CD8-positive, alpha-beta memory T cell (primary cell): ENCODE results near the gene PLA2G4A. TPM values are rescaled to one million over a fixed set of nuclear protein-coding genes. Genes with fewer than 3 reads are reported as not detected.

Source experiments
- CTCF ChIA-PET: fragments of 350-600 bp; sonication (Branson Sonifier 250); formaldehyde crosslinking; loops from one replicate; lab custom pipeline; 2021; ENCODE audit warnings: antibody characterized with exemption; lab: Charles Lee
- POLR2A ChIA-PET: fragments of 350-600 bp; sonication (Branson Sonifier 250); formaldehyde crosslinking; loops from one replicate; lab custom pipeline; 2021; ENCODE audit warnings: antibody characterized with exemption; lab: Charles Lee
- DNase-seq, 5 donors: peaks; one replicate each; pipeline versions ENCODE4 v3.0.0 to v3.0.0-alpha.2; 2020 to 2022; ENCODE audit warnings: mixed read lengths in 1 of 5
- H3K27ac ChIP-seq: one replicate; pipeline ENCODE4 v1.7.0; 2013; ENCODE audit warnings: low read depth, mild to moderate bottlenecking, low read length, moderate library complexity
- H3K27me3 ChIP-seq: 2 replicates; pipeline ENCODE4 v1.7.0; 2013; ENCODE audit warnings: low read length, mild to moderate bottlenecking; ENCODE audit not compliant: insufficient read depth, poor library complexity, severe bottlenecking
- H3K36me3 ChIP-seq: 2 replicates; pipeline ENCODE4 v1.7.0; 2013; ENCODE audit warnings: mild to moderate bottlenecking, low read length, moderate library complexity; ENCODE audit not compliant: insufficient read depth
- H3K4me1 ChIP-seq: 2 replicates; pipeline ENCODE4 v1.7.0; 2013; ENCODE audit warnings: mild to moderate bottlenecking, low read length, moderate library complexity; ENCODE audit not compliant: insufficient read depth
- H3K4me3 ChIP-seq: 2 replicates; pipeline ENCODE4 v1.7.0; 2013; ENCODE audit warnings: mild to moderate bottlenecking, low read length
- H3K9me3 ChIP-seq: 2 replicates; pipeline ENCODE4 v1.7.0; 2013; ENCODE audit warnings: mild to moderate bottlenecking, low read length
- H3K27ac Mint-ChIP-seq, 8 donors: one replicate each; pipeline ENCODE4 v1.8.0; 2020 to 2021; ENCODE audit warnings: mixed read lengths in 8 of 8, mild to moderate bottlenecking in 6 of 8, inconsistent platforms in 3 of 8, moderate library complexity in 3 of 8
- H3K27me3 Mint-ChIP-seq, 2 donors: one replicate each; pipeline ENCODE4 v1.8.0; 2020 to 2021; ENCODE audit warnings: mixed read lengths in 2 of 2, mild to moderate bottlenecking in 1 of 2, moderate library complexity in 1 of 2
- H3K36me3 Mint-ChIP-seq, 3 donors: one replicate each; pipeline ENCODE4 v1.8.0; 2020 to 2021; ENCODE audit warnings: mixed read lengths in 3 of 3, inconsistent platforms in 1 of 3, mild to moderate bottlenecking in 1 of 3
- H3K4me1 Mint-ChIP-seq, 3 donors: one replicate each; pipeline ENCODE4 v1.8.0; 2020 to 2021; ENCODE audit warnings: mixed read lengths in 3 of 3, inconsistent platforms in 1 of 3, mild to moderate bottlenecking in 1 of 3
- H3K4me3 Mint-ChIP-seq, 7 donors: one replicate each; pipeline ENCODE4 v1.8.0; 2020 to 2021; ENCODE audit warnings: mixed read lengths in 7 of 7, mild to moderate bottlenecking in 6 of 7, moderate library complexity in 4 of 7, inconsistent platforms in 2 of 7
- H3K9me3 Mint-ChIP-seq, 5 donors: one replicate each; pipeline ENCODE4 v1.8.0; 2020 to 2022; ENCODE audit warnings: mixed read lengths in 5 of 5, mild to moderate bottlenecking in 3 of 5, moderate library complexity in 2 of 5, inconsistent platforms in 1 of 5
- polyA plus RNA-seq: library from polyadenylated mRNA; unstranded; fragments of 300-500 nt; fragmentation: Illumina TruSeq; gene quantifications from one replicate; pipeline ENCODE4 v1.2.3, GENCODE V29; 2021
- total RNA-seq, 2 experiments: library from RNA; stranded (reverse); gene quantifications; one replicate each; pipeline ENCODE4 v1.2.3, GENCODE V29; 2021

Gene PLA2G4A
- total and polyA plus RNA-seq, 3 experiments from 2014 or later = 1.1 to 1.5 TPM; not detected in 1

DNA sequence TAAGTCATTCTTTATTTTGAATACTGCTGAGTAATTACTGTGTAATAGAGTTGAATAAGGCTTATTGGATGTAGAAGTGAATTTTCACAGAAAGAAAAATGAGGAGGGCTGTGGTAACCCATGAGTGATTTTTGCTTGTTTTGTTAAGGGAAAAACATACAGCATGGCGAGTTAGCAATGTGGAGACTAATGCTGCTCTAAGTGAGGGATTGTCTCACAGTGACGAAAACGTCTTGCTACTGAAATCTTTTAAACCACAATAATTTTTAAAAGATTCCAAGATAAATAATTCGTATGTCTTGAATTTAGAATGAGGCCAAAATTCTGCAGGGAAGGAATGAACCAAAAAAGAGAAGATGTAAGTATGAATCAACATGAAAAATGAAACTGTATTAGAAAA lies 16.2 kb upstream of the PLA2G4A start:
- no peaks in the 10 kb centered on the region for H3K27me3 ChIP-seq
- no peaks in the 10 kb centered on the region for H3K4me1 Mint-ChIP-seq
- POLR2A ChIA-PET = no interaction called here
- no peaks in the 10 kb centered on the region for H3K4me1 ChIP-seq
- CTCF ChIA-PET = no interaction called here
- H3K4me3 ChIP-seq = no peak overlapping the region
- H3K27ac ChIP-seq = no peak overlapping the region
- peaks cover 0 to 5% (median 0%) of the 10 kb centered on the region in 5 donors for H3K9me3 Mint-ChIP-seq
- no peaks in the 10 kb centered on the region for H3K36me3 Mint-ChIP-seq
- H3K9me3 ChIP-seq = no peaks in the 10 kb centered on the region
- no peak overlapping the region for H3K4me3 Mint-ChIP-seq
- no peaks in the 10 kb centered on the region for H3K36me3 ChIP-seq
- H3K27ac Mint-ChIP-seq = no peak overlapping the region
- H3K27me3 Mint-ChIP-seq = no peaks in the 10 kb centered on the region
- no peak for DNase-seq

DNA sequence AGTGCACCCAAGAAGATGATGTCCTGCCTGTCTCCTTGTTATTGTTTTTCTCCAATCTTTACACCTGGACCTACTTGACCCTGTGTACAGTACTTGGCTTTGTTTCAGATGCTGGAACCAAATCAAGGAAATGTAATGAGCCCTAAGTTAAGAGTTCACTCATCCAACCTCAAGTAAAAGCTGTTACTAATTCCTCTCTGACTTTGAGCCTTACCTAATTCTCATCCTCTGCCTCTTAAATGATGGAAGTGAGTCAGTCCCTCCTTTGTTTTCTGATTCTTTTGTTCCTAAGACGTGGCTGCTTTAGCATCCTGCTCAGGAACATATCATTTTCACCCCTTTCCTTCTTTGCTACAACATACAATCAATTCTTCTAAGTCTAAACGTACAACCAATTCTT lies 15.3 kb upstream of the PLA2G4A start:
- Mint-ChIP-seq H3K27me3 (no peaks in the 10 kb centered on the region), H3K4me1 (no peaks in the 10 kb centered on the region), H3K36me3 (no peaks in the 10 kb centered on the region), H3K4me3 (no peak overlapping the region), H3K27ac (no peak overlapping the region), H3K9me3 (peaks cover 0 to 5% (median 0%) of the 10 kb centered on the region in 5 donors)
- Histone ChIP-seq H3K4me3 (no peak overlapping the region), H3K9me3 (no peaks in the 10 kb centered on the region), H3K27ac (no peak overlapping the region), H3K36me3 (no peaks in the 10 kb centered on the region), H3K4me1 (no peaks in the 10 kb centered on the region), H3K27me3 (no peaks in the 10 kb centered on the region)
- CTCF ChIA-PET = no interaction called here
- POLR2A ChIA-PET = no interaction called here
- no peak for DNase-seq

DNA sequence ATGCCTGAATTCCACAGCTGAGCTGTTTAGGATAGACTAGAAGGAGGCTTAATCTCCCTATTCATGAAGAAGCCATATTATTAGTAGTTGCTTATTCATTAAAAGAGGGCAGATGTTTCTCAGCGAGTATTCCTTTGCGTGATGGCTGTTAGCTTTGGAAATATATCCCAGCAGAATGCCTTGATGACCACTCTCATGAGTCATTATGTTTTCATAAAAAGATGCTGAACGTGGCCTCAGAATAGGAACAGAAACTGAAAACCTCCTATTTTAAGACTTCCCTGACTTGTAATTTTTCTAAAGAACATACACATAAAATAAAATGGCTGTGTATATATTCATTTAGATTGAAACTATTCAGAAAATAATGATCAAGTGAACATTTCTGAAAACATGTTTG lies 9.6 kb upstream of the PLA2G4A start:
- H3K27me3 Mint-ChIP-seq = no peaks in the 10 kb centered on the region
- Histone ChIP-seq H3K9me3 (no peaks in the 10 kb centered on the region), H3K27ac (no peak overlapping the region), H3K4me1 (no peaks in the 10 kb centered on the region), H3K4me3 (no peak overlapping the region), H3K27me3 (no peaks in the 10 kb centered on the region), H3K36me3 (no peaks in the 10 kb centered on the region)
- H3K27ac Mint-ChIP-seq = no peak overlapping the region
- CTCF ChIA-PET = no interaction called here
- no peak overlapping the region for H3K4me3 Mint-ChIP-seq
- peaks cover 0 to 4% (median 0%) of the 10 kb centered on the region in 5 donors for H3K9me3 Mint-ChIP-seq
- DNase-seq = no peak
- H3K4me1 Mint-ChIP-seq = no peaks in the 10 kb centered on the region
- H3K36me3 Mint-ChIP-seq = no peaks in the 10 kb centered on the region
- POLR2A ChIA-PET = no interaction called here

GRCh38 chr1:186819563-186819962 lies 9.2 kb upstream of the PLA2G4A start:
- POLR2A ChIA-PET = no interaction called here
- Mint-ChIP-seq H3K27ac (no peak overlapping the region), H3K27me3 (no peaks in the 10 kb centered on the region), H3K36me3 (no peaks in the 10 kb centered on the region), H3K4me3 (no peak overlapping the region), H3K4me1 (no peaks in the 10 kb centered on the region), H3K9me3 (peaks cover 0 to 3% (median 0%) of the 10 kb centered on the region in 5 donors)
- Histone ChIP-seq H3K27me3 (no peaks in the 10 kb centered on the region), H3K4me1 (no peaks in the 10 kb centered on the region), H3K36me3 (no peaks in the 10 kb centered on the region), H3K9me3 (no peaks in the 10 kb centered on the region), H3K4me3 (no peak overlapping the region), H3K27ac (no peak overlapping the region)
- no peak for DNase-seq
- CTCF ChIA-PET = no interaction called here

- Histone ChIP-seq H3K27ac (no peak overlapping the region), H3K9me3 (no peaks in the 10 kb centered on the region), H3K4me1 (no peaks in the 10 kb centered on the region), H3K36me3 (no peaks in the 10 kb centered on the region), H3K27me3 (no peaks in the 10 kb centered on the region), H3K4me3 (no peak overlapping the region)
- ChIA-PET POLR2A (no interaction called here), CTCF (no interaction called here)
- Mint-ChIP-seq H3K4me3 (peak overlapping the region in 3 of 7 donors; percentile 45 to 68 (median 57)), H3K4me1 (peaks cover 4 to 16% (median 10%) of the 10 kb centered on the region in 3 donors), H3K27ac (no peak overlapping the region), H3K9me3 (peaks cover 0 to 5% (median 2%) of the 10 kb centered on the region in 5 donors), H3K36me3 (no peaks in the 10 kb centered on the region), H3K27me3 (peaks cover 0 to 2% of the 10 kb centered on the region in 2 donors)
- no peak for DNase-seq
Measured at GRCh38 chr1:186829686-186830587, 1.2 kb downstream of the PLA2G4A start.

- no peaks in the 10 kb centered on the region for H3K36me3 ChIP-seq
- H3K4me3 Mint-ChIP-seq = no peak overlapping the region
- H3K27me3 ChIP-seq = no peaks in the 10 kb centered on the region
- H3K27ac ChIP-seq = no peak overlapping the region
- H3K4me3 ChIP-seq = no peak overlapping the region
- peaks cover 0 to under 1% of the 10 kb centered on the region in 2 donors for H3K27me3 Mint-ChIP-seq
- no peak overlapping the region for H3K27ac Mint-ChIP-seq
- ChIA-PET POLR2A (no interaction called here), CTCF (no interaction called here)
- H3K9me3 Mint-ChIP-seq = peaks cover 0 to 3% (median under 1%) of the 10 kb centered on the region in 5 donors
- no peaks in the 10 kb centered on the region for H3K4me1 ChIP-seq
- DNase-seq = no peak
- H3K36me3 Mint-ChIP-seq = no peaks in the 10 kb centered on the region
- H3K9me3 ChIP-seq = no peaks in the 10 kb centered on the region
- peaks cover 4 to 16% (median 10%) of the 10 kb centered on the region in 3 donors for H3K4me1 Mint-ChIP-seq
Measured at GRCh38 chr1:186831168-186831567, 2.4 kb downstream of the PLA2G4A start.

DNA sequence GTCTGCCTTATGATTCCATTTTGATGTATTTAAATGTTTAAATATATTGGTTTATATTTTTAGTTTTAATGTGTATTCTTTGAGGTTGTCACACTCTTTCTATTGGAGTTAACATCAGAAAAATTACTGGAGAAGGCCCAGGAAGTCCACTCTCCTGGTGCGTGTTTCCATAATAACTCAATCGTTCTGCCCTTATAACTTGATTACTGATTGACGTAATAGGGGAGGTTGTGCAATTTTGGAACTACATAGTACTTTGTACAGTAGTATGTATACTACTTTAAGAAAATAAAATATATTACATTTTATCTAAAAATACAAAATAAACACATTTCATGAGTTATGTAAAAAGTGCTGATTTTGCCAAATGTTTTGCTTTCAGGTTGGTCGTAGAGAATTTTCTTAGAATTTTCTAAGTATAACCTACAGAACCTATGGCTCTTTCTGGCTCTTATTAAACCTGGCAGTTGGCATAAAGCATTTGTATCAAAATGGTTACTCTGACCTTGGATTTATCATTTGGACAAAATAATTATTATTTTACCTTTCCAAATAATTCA lies 5.7 kb downstream of the PLA2G4A start:
- Mint-ChIP-seq H3K9me3 (peaks cover 0 to 7% (median 2%) of the 10 kb centered on the region in 5 donors), H3K4me3 (no peak overlapping the region), H3K36me3 (no peaks in the 10 kb centered on the region), H3K4me1 (peaks cover 0 to 4% (median under 1%) of the 10 kb centered on the region in 3 donors), H3K27me3 (peaks cover 0 to 2% of the 10 kb centered on the region in 2 donors), H3K27ac (no peak overlapping the region)
- H3K27ac ChIP-seq = no peak overlapping the region
- H3K4me3 ChIP-seq = no peak overlapping the region
- CTCF ChIA-PET = no interaction called here
- no peaks in the 10 kb centered on the region for H3K36me3 ChIP-seq
- DNase-seq = no peak
- POLR2A ChIA-PET = no interaction called here
- no peaks in the 10 kb centered on the region for H3K27me3 ChIP-seq
- no peaks in the 10 kb centered on the region for H3K9me3 ChIP-seq
- no peaks in the 10 kb centered on the region for H3K4me1 ChIP-seq

- Mint-ChIP-seq H3K36me3 (no peaks in the 10 kb centered on the region), H3K27ac (no peak overlapping the region), H3K4me1 (no peaks in the 10 kb centered on the region), H3K4me3 (no peak overlapping the region), H3K27me3 (peaks cover 0 to 2% of the 10 kb centered on the region in 2 donors), H3K9me3 (peaks cover 0 to 7% (median 2%) of the 10 kb centered on the region in 5 donors)
- POLR2A ChIA-PET = no interaction called here
- CTCF ChIA-PET = no interaction called here
- H3K4me1 ChIP-seq = no peaks in the 10 kb centered on the region
- no peak overlapping the region for H3K27ac ChIP-seq
- no peaks in the 10 kb centered on the region for H3K9me3 ChIP-seq
- no peak overlapping the region for H3K4me3 ChIP-seq
- no peaks in the 10 kb centered on the region for H3K36me3 ChIP-seq
- H3K27me3 ChIP-seq = no peaks in the 10 kb centered on the region
- DNase-seq = no peak
Measured at GRCh38 chr1:186835448-186835847, 6.7 kb downstream of the PLA2G4A start.
